Neuron (in vitro differentiated cells): ENCODE measurements around the gene SLC17A8.

ENCODE experiments used
- H2AFZ ChIP-seq: one replicate; pipeline ENCODE4 v1.6.1; 2013; ENCODE audit warnings: low read depth, mild to moderate bottlenecking, inconsistent platforms, low read length, moderate library complexity
- H3K27me3 ChIP-seq: one replicate; pipeline ENCODE4 v1.6.1; 2013; ENCODE audit warnings: low read length; ENCODE audit not compliant: insufficient read depth
- H3K36me3 ChIP-seq: one replicate; pipeline ENCODE4 v1.6.1; 2013; ENCODE audit warnings: low read length; ENCODE audit not compliant: insufficient read depth
- H3K4me1 ChIP-seq: one replicate; pipeline ENCODE4 v1.6.1; 2013; ENCODE audit warnings: low read length; ENCODE audit not compliant: insufficient read depth
- H3K4me3 ChIP-seq: 2 replicates; pipeline ENCODE4 v1.5.1; 2013; ENCODE audit warnings: mild to moderate bottlenecking, low read length, moderate library complexity
- H3K9me3 ChIP-seq: one replicate; pipeline ENCODE4 v1.6.1; 2013; ENCODE audit warnings: low read length

Gene SLC17A8

DNA sequence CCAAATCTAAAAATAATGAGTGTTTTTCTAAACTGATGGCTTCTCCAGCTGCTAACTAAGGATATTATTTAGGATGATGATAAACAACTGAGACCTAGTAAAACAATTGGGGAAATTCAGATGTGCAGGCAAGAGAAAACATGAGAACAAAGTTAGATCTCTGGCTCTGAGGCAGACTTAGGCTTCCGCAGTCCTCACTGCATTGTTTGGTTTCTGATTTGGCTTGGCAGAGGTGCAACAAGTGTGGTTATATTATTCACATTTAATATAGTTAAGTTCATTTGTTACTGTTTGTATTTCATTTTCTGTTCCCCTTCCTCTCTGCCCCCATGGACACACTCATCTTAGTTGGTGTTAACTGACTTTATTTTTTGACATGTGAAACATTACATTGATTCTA, 86.6 kb downstream of the SLC17A8 start:
- Histone ChIP-seq H3K9me3 (no peaks in the 10 kb centered on the region), H3K27me3 (no peaks in the 10 kb centered on the region), H3K4me3 (no peak overlapping the region), H3K4me1 (peaks cover 10% of the 10 kb centered on the region), H2AFZ (no peak overlapping the region), H3K36me3 (no peaks in the 10 kb centered on the region)

DNA sequence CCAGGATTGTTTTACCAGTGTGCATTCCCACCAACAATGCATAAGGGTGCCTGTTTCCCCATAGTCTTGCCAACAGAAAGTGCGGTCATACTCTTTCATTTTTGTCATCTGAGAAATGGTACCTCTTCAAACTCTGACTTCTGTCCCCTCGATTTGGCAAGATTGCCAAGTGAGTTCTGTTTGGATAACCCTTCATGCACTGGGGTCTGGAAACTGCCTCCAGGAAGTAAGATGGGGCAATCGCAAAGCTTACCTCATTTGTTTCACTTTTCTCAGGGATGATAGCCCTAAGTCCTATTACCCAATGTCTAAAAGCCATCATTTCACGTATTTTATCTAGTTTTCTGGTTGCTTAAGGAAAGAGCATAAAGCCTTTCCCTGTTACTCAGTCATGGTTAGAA, 88.2 kb downstream of the SLC17A8 start:
- Histone ChIP-seq H3K9me3 (no peaks in the 10 kb centered on the region), H2AFZ (no peak overlapping the region), H3K4me3 (no peak overlapping the region), H3K27me3 (no peaks in the 10 kb centered on the region), H3K36me3 (no peaks in the 10 kb centered on the region), H3K4me1 (peaks cover 10% of the 10 kb centered on the region)

DNA sequence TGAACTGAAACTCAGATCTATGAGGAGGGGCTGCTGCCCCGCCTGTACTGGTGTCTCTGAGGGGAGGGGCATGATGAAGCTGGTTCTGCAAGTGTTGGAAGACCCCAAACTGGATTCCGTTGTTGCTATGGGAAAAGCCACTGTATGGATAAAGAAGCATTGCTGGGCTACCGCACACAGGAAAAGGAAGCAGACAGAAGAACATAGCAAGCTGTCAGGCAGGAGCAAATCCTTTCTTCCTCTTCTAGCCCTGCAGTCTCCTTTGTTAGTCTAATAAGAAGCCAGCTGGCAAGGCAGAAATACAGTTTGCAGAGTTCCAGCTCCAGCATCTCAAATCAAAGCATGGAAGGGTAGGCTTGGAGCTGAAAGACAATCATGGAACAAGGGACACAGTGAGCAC, 90.5 kb downstream of the SLC17A8 start:
- peaks cover 10% of the 10 kb centered on the region for H3K4me1 ChIP-seq

DNA sequence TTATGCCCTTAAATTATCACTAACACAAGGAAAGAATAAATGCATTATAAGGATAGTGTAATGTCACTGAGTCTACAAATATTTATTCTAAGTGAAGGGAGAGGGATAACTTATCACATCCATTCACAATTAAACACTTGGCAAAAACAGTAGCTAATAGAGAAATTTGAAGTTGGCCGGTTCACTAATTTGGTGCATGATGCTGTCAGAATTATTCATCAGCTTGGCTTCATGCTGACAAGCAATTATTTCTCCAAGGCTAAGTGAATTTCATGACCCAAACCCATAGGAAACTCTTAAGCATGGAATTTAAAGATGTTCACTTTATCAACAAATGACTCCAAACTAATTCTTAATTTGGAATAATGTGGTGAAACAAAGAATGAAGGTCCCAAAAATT, 91.8 kb downstream of the SLC17A8 start:
- no peak overlapping the region for H3K4me3 ChIP-seq
- no peaks in the 10 kb centered on the region for H3K27me3 ChIP-seq
- H3K9me3 ChIP-seq: no peaks in the 10 kb centered on the region
- peaks cover 10% of the 10 kb centered on the region for H3K4me1 ChIP-seq
- no peaks in the 10 kb centered on the region for H3K36me3 ChIP-seq
- no peak overlapping the region for H2AFZ ChIP-seq

More for the DNA sequence above, 90.5 kb downstream of the SLC17A8 start:
- no peaks in the 10 kb centered on the region for H3K36me3 ChIP-seq
- peak overlapping the region; percentile 39 for H2AFZ ChIP-seq
- H3K27me3 ChIP-seq: no peaks in the 10 kb centered on the region
- peak overlapping the region; percentile 6 for H3K4me3 ChIP-seq
- no peaks in the 10 kb centered on the region for H3K9me3 ChIP-seq

DNA sequence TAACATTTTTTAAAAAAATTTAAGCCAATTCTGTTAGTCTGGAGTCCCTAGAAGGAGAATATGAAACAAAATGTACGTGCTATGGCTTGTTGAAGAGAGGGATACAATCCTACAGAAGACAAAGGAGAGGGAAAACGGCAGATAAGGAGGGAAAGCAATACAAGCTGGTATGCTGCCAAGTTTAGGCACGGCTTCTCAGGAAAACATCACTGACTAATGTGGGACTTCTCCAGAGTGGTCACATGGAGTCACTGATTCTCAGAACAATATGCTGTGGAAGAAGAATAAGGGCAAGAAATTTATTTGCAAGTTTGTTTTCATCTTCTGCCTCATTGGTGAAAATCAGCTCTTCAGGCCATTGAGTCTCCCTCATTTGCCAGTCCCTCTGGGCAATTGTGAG, 93.9 kb downstream of the SLC17A8 start:
- Histone ChIP-seq H3K4me3 (no peak overlapping the region), H2AFZ (no peak overlapping the region), H3K27me3 (peaks cover 2% of the 10 kb centered on the region), H3K4me1 (peaks cover 10% of the 10 kb centered on the region), H3K9me3 (no peaks in the 10 kb centered on the region), H3K36me3 (no peaks in the 10 kb centered on the region)

DNA sequence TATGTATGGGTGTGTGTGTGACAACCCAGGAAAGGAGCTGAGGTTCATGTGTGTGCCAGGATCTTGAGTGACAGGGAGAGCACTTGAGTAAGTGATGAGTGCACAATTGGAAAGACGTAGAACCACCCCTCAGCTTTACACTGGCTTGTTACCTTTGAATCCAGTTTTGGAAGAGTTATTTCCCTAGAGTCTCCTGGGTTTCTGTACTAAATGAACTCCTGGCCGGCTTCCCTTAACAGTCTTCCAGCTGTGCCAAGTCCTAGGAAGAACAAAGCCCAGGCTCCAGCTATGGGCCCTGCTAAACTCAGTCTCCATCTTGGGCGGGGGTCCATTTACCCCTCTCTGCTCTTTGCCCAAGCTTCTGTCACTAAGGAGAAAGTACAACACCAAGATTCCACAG, 97.1 kb downstream of the SLC17A8 start:
- Histone ChIP-seq H3K4me1 (no peaks in the 10 kb centered on the region), H3K9me3 (no peaks in the 10 kb centered on the region), H3K4me3 (no peak overlapping the region), H3K27me3 (peaks cover 2% of the 10 kb centered on the region), H3K36me3 (no peaks in the 10 kb centered on the region), H2AFZ (no peak overlapping the region)

DNA sequence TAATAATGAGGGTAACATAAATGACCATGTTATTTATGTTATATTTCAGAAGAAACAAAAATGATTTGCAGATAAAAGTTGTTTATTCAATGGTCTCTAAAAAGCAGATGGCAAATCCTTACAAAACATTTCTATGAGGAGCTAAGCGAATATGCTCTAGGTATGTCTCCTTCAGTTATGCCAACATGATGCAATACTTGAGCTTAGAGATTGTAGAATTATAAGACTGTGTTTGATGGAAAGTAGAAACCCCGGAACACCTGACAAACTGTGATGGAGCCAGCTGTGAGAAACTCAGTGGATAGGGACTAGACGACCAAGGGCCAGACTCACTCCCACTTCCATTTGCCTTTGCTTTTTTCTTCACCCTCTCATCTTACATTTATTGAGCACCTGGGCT, 99.0 kb downstream of the SLC17A8 start:
- Histone ChIP-seq H2AFZ (no peak overlapping the region), H3K36me3 (no peaks in the 10 kb centered on the region), H3K9me3 (no peaks in the 10 kb centered on the region), H3K4me3 (no peak overlapping the region), H3K4me1 (peaks cover 9% of the 10 kb centered on the region), H3K27me3 (peaks cover 2% of the 10 kb centered on the region)

DNA sequence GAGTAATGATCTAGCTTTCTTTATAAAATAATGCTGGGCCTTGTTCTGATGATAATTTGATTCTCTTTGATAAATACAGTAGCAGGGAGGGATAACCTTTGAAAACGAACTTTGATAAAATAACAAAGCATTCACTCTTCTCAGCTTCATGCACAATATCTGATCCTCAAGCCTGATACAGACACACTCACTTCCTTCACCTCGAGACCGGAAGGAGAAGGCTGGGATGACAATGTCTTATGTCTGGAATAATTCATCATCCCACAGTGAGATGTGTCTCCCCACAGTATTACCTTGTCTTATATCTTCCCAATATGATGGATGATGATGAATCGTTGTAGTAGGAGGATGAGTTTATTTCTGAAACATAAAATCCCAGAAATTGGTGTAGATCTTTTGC, 101.3 kb downstream of the SLC17A8 start:
- H3K4me3 ChIP-seq: no peak overlapping the region
- no peaks in the 10 kb centered on the region for H3K9me3 ChIP-seq
- no peaks in the 10 kb centered on the region for H3K36me3 ChIP-seq
- H3K4me1 ChIP-seq: peaks cover 9% of the 10 kb centered on the region
- no peak overlapping the region for H2AFZ ChIP-seq
- H3K27me3 ChIP-seq: peaks cover 2% of the 10 kb centered on the region

DNA sequence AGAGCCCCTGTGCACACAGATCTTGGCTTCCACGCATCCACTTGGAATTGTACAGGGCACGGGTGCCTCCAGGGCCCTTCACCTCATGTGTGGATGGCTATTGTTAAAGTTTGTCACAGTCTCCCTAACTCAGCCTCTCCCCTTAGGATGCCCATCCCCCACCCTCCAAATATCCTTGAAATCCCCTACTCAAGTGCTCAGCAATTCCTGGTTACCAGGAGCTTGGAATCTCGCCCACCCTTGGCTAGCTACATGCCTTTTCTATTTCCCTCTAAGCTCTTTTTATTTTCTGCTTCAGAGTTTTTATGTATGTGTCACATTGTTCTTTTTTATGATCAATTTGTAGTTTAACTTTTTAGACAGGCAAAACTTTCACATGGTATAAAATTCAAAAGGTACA, 103.8 kb downstream of the SLC17A8 start:
- Histone ChIP-seq H3K9me3 (no peaks in the 10 kb centered on the region), H3K27me3 (no peaks in the 10 kb centered on the region), H2AFZ (peak overlapping the region; percentile 18), H3K36me3 (no peaks in the 10 kb centered on the region), H3K4me3 (no peak overlapping the region), H3K4me1 (peaks cover 9% of the 10 kb centered on the region)

DNA sequence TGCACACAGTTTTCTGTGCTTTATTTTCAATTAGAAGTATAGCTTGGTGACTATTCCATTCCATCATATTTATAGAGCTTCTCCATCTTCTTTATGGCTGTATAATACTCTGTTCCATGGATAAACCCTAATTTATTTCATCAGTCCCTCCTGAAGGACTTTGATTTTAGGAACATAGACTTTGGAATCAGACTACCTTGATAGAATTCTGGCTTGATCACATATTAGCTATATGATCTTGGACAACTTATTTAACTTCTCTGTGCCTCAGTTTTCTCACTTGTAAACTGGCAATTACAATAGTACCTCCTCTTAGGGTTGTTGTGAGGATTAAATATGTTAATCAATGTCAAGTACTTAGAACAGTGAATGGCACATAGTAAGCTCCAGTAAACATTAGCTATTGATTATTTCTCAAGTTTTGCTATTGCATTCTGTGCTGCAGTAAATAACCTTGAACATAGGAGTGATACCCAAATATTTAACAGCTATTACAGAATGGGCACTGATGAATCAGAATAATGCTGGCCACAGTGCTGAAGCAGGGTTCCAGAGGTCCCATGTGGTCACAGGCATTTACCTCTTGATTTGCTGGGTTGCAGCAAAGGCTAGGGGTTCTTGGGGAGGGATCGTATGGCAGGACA, 104.6 kb downstream of the SLC17A8 start:
- Histone ChIP-seq H3K4me3 (no peak overlapping the region), H2AFZ (no peak overlapping the region), H3K27me3 (no peaks in the 10 kb centered on the region), H3K4me1 (peaks cover 9% of the 10 kb centered on the region), H3K36me3 (no peaks in the 10 kb centered on the region), H3K9me3 (no peaks in the 10 kb centered on the region)

DNA sequence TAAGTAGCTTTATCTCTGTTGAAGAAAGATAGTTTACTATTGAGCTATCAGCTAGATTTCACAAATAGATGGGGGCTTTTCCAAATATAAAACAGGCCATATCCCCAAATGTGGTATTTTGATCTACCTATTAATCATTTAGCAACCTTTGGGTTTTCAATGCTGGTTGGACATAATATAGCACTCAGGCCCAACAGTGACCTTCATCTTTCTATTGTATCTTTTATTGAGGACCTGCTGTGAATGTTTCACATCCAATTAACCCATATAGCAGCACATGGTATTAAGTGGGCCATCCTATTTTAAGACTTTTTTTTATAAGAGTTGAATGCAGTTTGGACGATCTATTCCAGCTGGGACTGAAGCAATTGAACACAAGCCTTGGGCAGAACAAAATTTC, 106.8 kb downstream of the SLC17A8 start:
- H3K27me3 ChIP-seq: no peaks in the 10 kb centered on the region
- peaks cover 9% of the 10 kb centered on the region for H3K4me1 ChIP-seq
- no peak overlapping the region for H3K4me3 ChIP-seq
- no peaks in the 10 kb centered on the region for H3K36me3 ChIP-seq
- no peak overlapping the region for H2AFZ ChIP-seq
- no peaks in the 10 kb centered on the region for H3K9me3 ChIP-seq

DNA sequence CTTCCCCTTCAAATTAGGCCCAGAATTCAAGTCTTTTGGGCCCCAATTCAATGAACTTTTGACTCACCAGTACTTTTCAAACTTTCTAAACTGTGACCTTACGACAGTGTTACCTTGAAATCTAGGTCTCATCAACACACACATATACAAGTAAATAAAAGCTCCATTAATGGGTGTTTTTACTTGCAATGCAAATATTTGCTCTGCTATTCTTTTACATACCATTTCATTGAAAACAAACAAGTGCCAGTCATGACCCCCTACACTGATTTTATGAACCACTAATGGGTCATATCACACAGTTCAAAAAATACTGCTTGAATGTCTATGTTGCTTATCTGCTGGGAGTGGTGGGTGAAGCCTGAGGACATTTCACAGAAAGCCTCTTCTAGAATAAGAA, 107.7 kb downstream of the SLC17A8 start:
- H3K9me3 ChIP-seq: no peaks in the 10 kb centered on the region
- H3K4me1 ChIP-seq: peaks cover 9% of the 10 kb centered on the region
- no peak overlapping the region for H3K4me3 ChIP-seq
- no peaks in the 10 kb centered on the region for H3K27me3 ChIP-seq
- H3K36me3 ChIP-seq: no peaks in the 10 kb centered on the region
- no peak overlapping the region for H2AFZ ChIP-seq

DNA sequence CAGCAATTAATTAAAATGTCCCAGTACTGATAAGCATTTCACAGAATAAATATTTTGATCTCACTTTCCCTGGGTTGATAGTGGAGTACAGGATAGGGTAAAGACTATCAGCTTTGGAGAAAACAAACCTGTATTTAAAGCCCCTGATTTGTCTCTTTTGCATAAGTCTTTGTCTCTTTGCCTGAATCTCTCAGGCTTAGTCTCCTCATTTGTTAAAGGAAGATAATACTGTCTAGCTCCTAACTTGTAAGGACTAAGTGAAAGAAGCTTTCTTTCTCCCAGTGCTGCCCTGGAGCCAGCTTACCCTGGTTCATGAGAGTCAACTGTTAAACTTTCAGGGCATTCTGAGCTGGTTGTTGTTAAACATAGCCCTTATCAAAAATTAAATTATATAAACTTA, 111.3 kb downstream of the SLC17A8 start:
- Histone ChIP-seq H3K4me1 (no peaks in the 10 kb centered on the region), H3K27me3 (no peaks in the 10 kb centered on the region), H3K9me3 (no peaks in the 10 kb centered on the region), H2AFZ (no peak overlapping the region), H3K36me3 (no peaks in the 10 kb centered on the region), H3K4me3 (no peak overlapping the region)
